ENCODE results near the gene ST14.

- TF ChIP-seq FOXA1 (IDR thresholded peaks at IDR 0.05): no peak
- TF ChIP-seq BHLHE40 (IDR thresholded peaks at IDR 0.05; ENCODE audit: borderline replicate concordance): no peak
- no peak for TF ChIP-seq ARNT (IDR thresholded peaks at IDR 0.05)
- TF ChIP-seq SUZ12 (IDR thresholded peaks at IDR 0.05): no peak
- no peak for TF ChIP-seq FOXK2 (IDR thresholded peaks at IDR 0.05)
Observed at GRCh38 chr11:130157101-130157500, 2.5 kb upstream of the ST14 start.

Measured in HEK293T (cell line).